ENCODE measurements around the gene EOGT. TPM values are rescaled to one million over a fixed set of nuclear protein-coding genes. Genes with fewer than 3 reads are reported as not detected.

EOGT gene
- total RNA-seq, 4 donors from 2014 or later = 12.0 to 22.4 (median 18.7) TPM

DNA sequence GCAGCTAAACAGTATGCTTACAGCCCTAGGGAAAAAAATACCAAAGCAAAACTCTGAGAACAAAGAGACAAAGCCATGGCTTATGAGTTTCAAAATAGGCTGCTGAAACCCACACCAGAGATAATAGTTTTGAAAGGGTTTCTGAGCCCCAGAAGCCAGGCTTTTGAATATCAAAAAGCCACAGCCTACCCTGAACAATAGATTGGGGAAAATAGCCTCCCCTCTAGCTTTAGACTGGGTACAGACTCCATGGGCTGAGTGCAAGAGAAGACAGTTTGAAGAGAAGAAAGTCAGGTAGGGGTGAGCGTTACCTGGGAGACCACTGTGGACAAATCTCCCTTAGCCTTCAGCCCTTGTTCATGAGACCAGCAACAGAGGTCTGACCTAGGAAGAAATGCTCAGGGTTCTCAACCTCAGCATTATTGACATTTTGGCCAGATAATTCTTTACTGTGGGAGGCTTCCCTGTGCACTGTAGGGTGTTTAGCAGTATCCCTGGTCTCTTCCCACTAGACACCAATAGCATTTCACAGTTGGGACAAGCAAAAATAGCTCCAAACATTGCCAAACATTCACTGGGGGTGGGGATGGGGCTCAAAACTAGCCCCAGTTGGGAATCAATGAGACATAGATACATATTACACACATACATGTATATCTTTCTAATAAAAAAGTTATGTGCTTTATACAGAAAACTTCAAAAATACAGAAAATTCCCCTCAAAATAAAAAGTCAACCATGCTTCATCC is 69.6 kb downstream of the EOGT start:
- Histone ChIP-seq H3K9me3 (no peaks in the 10 kb centered on the region), H3K4me3 (no peak overlapping the region), H3K27ac (no peak overlapping the region), H3K4me1 (no peaks in the 10 kb centered on the region), H3K36me3 (no peaks in the 10 kb centered on the region), H3K27me3 (peaks cover 26% of the 10 kb centered on the region)
- WGBS, 2 donors (ENCODE audit: low coverage in 1 of 2) = 100% methylated on average over 1 of the region's 1 CpG; no CpG with 5 or more reads in 1 of the 2 donors
- TF ChIP-seq CTCF (IDR thresholded peaks at IDR 0.05) = no peak
- TF ChIP-seq POLR2A (IDR thresholded peaks at IDR 0.05) = no peak
- TF ChIP-seq POLR2AphosphoS5 (IDR thresholded peaks at IDR 0.05) = no peak
- TF ChIP-seq EP300 (IDR thresholded peaks at IDR 0.05; ENCODE audit: low read depth) = no peak
- intact Hi-C loops (cut with DNase I; ENCODE audit: low total_unique reads) = no loop called here
- DNase-seq = no peak
- in situ Hi-C loops (cut with MboI; ENCODE audit: low pct_ligation_motif_present in 1 of 4, low pct_unique_long_range_greater_than_20kb in 1 of 4, low sequenced_read_pairs in 3 of 4) = no loop called here

DNA sequence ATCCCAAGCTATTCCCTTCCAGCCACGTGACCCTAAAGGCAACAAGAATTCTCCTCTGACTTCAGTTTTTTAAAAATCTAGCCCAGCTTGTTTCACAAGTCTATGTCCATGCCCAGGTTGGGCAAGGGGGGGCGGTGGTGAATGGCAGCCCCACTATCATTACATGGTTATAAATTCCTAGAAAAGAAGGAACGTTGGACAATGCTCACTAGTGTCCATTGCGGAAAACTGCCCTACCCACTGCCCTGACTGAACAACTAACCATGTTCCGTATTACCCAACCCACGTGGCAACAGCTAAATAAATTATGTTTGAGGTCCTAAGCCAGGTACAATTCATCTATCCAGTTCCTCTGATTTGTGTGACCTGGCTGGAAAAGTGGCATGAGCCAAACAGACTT is 72.4 kb downstream of the EOGT start:
- H3K4me3 ChIP-seq = no peak overlapping the region
- no peaks in the 10 kb centered on the region for H3K36me3 ChIP-seq
- DNase-seq = no peak
- TF ChIP-seq CTCF (IDR thresholded peaks at IDR 0.05) (no peak), EP300 (IDR thresholded peaks at IDR 0.05; ENCODE audit: low read depth) (no peak), POLR2AphosphoS5 (IDR thresholded peaks at IDR 0.05) (no peak), POLR2A (IDR thresholded peaks at IDR 0.05) (no peak)
- no peaks in the 10 kb centered on the region for H3K4me1 ChIP-seq
- H3K27me3 ChIP-seq = peaks cover 33% of the 10 kb centered on the region
- 48 to 53% methylated on average over 6 of the region's 6 CpGs for WGBS, 2 donors (ENCODE audit: low coverage in 1 of 2)
- in situ Hi-C loops (cut with MboI; ENCODE audit: low pct_ligation_motif_present in 1 of 4, low pct_unique_long_range_greater_than_20kb in 1 of 4, low sequenced_read_pairs in 3 of 4) = no loop called here
- intact Hi-C loops (cut with DNase I; ENCODE audit: low total_unique reads) = no loop called here
- no peaks in the 10 kb centered on the region for H3K9me3 ChIP-seq
- no peak overlapping the region for H3K27ac ChIP-seq

- WGBS, 2 donors (ENCODE audit: low coverage in 1 of 2) = 62 to 63% methylated on average over 4 to 6 of the region's 6 CpGs
- H3K36me3 ChIP-seq = no peaks in the 10 kb centered on the region
Observed at GRCh38 chr3:68936856-68937255, 76.6 kb downstream of the EOGT start.

GRCh38 chr3:68935778-68936177 is 77.7 kb downstream of the EOGT start:
- Histone ChIP-seq H3K36me3 (no peaks in the 10 kb centered on the region), H3K9me3 (no peaks in the 10 kb centered on the region), H3K27ac (no peak overlapping the region), H3K4me1 (peaks cover 0 to 9% (median 8%) of the 10 kb centered on the region in 4 donors), H3K27me3 (peaks cover 73% of the 10 kb centered on the region), H3K4me3 (no peak overlapping the region)
- no peak for DNase-seq
- intact Hi-C loops (cut with DNase I; ENCODE audit: low total_unique reads) (no loop called here), in situ Hi-C loops (cut with MboI; ENCODE audit: low pct_ligation_motif_present in 1 of 4, low pct_unique_long_range_greater_than_20kb in 1 of 4, low sequenced_read_pairs in 3 of 4) (no loop called here)
- no peak for TF ChIP-seq CTCF (IDR thresholded peaks at IDR 0.05)
- TF ChIP-seq EP300 (IDR thresholded peaks at IDR 0.05; ENCODE audit: low read depth) = no peak
- TF ChIP-seq POLR2A (IDR thresholded peaks at IDR 0.05) = no peak
- TF ChIP-seq POLR2AphosphoS5 (IDR thresholded peaks at IDR 0.05) = no peak
- WGBS, 2 donors (ENCODE audit: low coverage in 1 of 2) = 60 to 66% methylated on average over 6 of the region's 6 CpGs

More at GRCh38 chr3:68936856-68937255, 76.6 kb downstream of the EOGT start:
- peaks cover 0 to 8% (median 7%) of the 10 kb centered on the region in 4 donors for H3K4me1 ChIP-seq
- H3K9me3 ChIP-seq = no peaks in the 10 kb centered on the region
- H3K27me3 ChIP-seq = peaks cover 70% of the 10 kb centered on the region
- DNase-seq = no peak
- TF ChIP-seq POLR2A (IDR thresholded peaks at IDR 0.05) (no peak), POLR2AphosphoS5 (IDR thresholded peaks at IDR 0.05) (no peak), EP300 (IDR thresholded peaks at IDR 0.05; ENCODE audit: low read depth) (no peak), CTCF (IDR thresholded peaks at IDR 0.05) (no peak)
- no peak overlapping the region for H3K27ac ChIP-seq
- no peak overlapping the region for H3K4me3 ChIP-seq
- intact Hi-C loops (cut with DNase I; ENCODE audit: low total_unique reads) = no loop called here
- in situ Hi-C loops (cut with MboI; ENCODE audit: low pct_ligation_motif_present in 1 of 4, low pct_unique_long_range_greater_than_20kb in 1 of 4, low sequenced_read_pairs in 3 of 4) = no loop called here

All from transverse colon (tissue), 4 donors.